Activated B cell treated with CpG ODN at 0.5 μM for 24 hours (primary cell): ENCODE results near the gene RPLP2. TPM values are rescaled to one million over a fixed set of nuclear protein-coding genes. Genes with fewer than 3 reads are reported as not detected.

Experiments
- ATAC-seq: fragments of 200-7000 bp; cut with Tn5 transposase; one replicate; pipeline ENCODE4 v1.10.0; 2021; ENCODE audit warnings: low read depth, mild to moderate bottlenecking, moderate library complexity
- CTCF ChIA-PET: fragments of 350-600 bp; sonication (Branson Sonifier 250); formaldehyde crosslinking; loops from one replicate; lab custom pipeline; 2021; ENCODE audit warnings: antibody characterized with exemption; lab: Charles Lee
- POLR2A ChIA-PET: fragments of 350-600 bp; sonication (Branson Sonifier 250); formaldehyde crosslinking; loops from one replicate; lab custom pipeline; 2021; ENCODE audit warnings: antibody characterized with exemption; lab: Charles Lee
- DNase-seq: peaks from one replicate; pipeline ENCODE4 v3.0.0; 2022
- H3K27ac Mint-ChIP-seq: one replicate; pipeline ENCODE4 v1.8.0; 2020; ENCODE audit warnings: mixed read lengths
- H3K27me3 Mint-ChIP-seq: one replicate; pipeline ENCODE4 v1.8.0; 2021; ENCODE audit warnings: mixed read lengths
- H3K36me3 Mint-ChIP-seq: one replicate; pipeline ENCODE4 v1.8.0; 2021; ENCODE audit warnings: low read depth, mixed read lengths
- H3K4me1 Mint-ChIP-seq: one replicate; pipeline ENCODE4 v1.8.0; 2021; ENCODE audit warnings: mixed read lengths
- H3K4me3 Mint-ChIP-seq: one replicate; pipeline ENCODE4 v1.8.0; 2020; ENCODE audit warnings: mild to moderate bottlenecking, mixed read lengths
- H3K9me3 Mint-ChIP-seq: one replicate; pipeline ENCODE4 v1.8.0; 2020; ENCODE audit warnings: mixed read lengths
- intact Hi-C: fragments of 100-400 bp; cut with micrococcal nuclease; formaldehyde crosslinking; loops from one replicate; pipeline ENCODE4 v1.15.1; 2024
- total RNA-seq: library from RNA; stranded (reverse); gene quantifications from 2 replicates; pipeline ENCODE4 v1.2.3, GENCODE V29; 2022
- TF ChIP-seq, protein P1 (sequence below): fragments of 200-600 bp; IDR thresholded peaks from one replicate; pipeline ENCODE4 v1.8.0; 2022; ENCODE audit warnings: antibody characterized with exemption, mild to moderate bottlenecking

Gene RPLP2
- total RNA-seq, 1 donor from 2014 or later = 4,124 TPM

DNA sequence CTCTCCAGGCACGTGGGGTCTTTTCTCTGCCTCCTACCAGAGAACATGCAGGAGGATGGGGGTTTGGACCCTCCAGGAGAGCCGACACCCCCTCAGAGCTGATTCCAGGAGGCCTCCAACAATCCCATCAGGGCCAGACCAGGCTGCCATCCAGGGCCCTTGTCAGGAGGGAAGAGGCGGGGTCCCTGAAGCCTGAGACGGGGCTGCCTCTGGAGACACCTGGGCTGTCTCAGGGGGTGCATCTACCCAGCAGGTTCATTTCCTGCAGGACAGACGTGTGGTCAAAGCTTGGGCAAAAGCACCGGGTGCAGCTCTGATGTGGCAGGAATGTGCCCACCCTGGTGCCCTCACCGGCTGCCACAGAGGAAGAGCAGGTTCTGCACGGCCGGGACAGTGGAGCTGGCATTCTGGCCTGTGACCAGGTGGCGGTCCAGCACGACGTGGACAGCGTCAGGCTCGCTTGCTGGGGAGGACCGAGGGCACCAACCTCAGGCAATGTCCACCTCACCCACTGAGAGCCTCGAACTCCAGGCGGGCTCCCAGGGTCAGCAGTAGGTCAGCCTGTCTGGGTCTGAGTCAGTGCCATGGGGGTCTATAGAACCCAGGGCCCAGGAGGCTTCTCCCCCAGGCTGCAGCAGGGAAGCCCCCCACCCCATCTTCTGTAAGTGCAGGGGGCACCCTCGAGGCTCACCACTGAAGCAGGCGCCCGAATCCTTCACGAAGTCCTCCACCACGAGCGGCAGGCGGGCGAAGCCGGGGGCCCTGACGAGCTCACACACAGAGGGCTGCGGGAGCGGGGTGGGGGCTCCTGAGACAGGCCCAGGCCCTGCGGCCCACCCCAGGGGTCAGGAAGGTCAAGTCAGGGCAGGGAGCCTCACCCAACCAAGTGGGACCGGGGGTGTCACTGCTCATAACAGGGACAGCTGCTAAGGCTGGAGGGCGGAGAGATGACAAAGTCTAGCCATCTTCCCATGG is 38.8 kb upstream of the RPLP2 start:
- no peak for DNase-seq
- H3K27me3 Mint-ChIP-seq = no peaks in the 10 kb centered on the region

DNA sequence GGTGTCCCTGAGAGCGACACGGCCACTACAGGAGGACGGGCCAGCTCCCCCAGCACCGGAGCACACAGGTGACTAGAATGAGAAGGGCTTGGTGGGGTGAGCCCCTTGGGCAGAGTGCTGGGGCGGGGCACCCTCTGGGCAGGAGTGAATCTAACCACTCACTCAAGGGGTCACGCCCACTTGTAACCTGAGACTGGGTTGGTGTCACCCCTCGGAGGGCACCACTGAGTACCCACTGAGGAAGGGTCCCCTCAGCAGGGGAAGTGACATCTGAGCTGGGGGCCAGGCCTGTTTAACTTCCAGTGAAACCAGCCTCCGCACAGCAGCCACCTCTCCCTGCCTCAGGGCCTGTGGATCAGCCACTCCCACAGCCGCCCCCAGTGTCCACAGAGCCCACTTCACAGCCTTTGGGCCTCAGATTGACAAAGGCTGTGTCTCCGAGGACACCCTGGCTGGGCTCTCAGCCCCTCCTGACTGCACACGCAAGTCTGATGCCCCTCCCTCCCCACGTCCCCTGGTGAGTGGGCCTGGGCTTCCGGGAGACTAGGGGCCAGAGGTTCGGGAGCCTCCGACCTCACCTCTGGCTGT is 38.1 kb upstream of the RPLP2 start:
- DNase-seq = no peak
- no peak for ATAC-seq
- POLR2A ChIA-PET = no interaction called here
- Mint-ChIP-seq H3K9me3 (no peaks in the 10 kb centered on the region), H3K27me3 (no peaks in the 10 kb centered on the region), H3K27ac (no peak overlapping the region), H3K36me3 (peaks cover 27% of the 10 kb centered on the region), H3K4me1 (peaks cover 11% of the 10 kb centered on the region), H3K4me3 (no peak overlapping the region)
- TF ChIP-seq, protein P1, sequence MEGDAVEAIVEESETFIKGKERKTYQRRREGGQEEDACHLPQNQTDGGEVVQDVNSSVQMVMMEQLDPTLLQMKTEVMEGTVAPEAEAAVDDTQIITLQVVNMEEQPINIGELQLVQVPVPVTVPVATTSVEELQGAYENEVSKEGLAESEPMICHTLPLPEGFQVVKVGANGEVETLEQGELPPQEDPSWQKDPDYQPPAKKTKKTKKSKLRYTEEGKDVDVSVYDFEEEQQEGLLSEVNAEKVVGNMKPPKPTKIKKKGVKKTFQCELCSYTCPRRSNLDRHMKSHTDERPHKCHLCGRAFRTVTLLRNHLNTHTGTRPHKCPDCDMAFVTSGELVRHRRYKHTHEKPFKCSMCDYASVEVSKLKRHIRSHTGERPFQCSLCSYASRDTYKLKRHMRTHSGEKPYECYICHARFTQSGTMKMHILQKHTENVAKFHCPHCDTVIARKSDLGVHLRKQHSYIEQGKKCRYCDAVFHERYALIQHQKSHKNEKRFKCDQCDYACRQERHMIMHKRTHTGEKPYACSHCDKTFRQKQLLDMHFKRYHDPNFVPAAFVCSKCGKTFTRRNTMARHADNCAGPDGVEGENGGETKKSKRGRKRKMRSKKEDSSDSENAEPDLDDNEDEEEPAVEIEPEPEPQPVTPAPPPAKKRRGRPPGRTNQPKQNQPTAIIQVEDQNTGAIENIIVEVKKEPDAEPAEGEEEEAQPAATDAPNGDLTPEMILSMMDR = no peak
- intact Hi-C loops = no loop called here
- CTCF ChIA-PET = no interaction called here

More for the DNA sequence above, 38.8 kb upstream of the RPLP2 start:
- Mint-ChIP-seq H3K9me3 (no peaks in the 10 kb centered on the region), H3K36me3 (peaks cover 32% of the 10 kb centered on the region), H3K4me1 (peaks cover 5% of the 10 kb centered on the region), H3K4me3 (no peak overlapping the region), H3K27ac (no peak overlapping the region)
- intact Hi-C loops = no loop called here
- ChIA-PET POLR2A (interaction anchor here (0.9 kb wide), 1 partner anchor 48 kb away, joined by 3 read pairs; the partner anchor contains the start of gene PNPLA2), CTCF (no interaction called here)
- TF ChIP-seq, protein P1 = no peak
- no peak for ATAC-seq

DNA sequence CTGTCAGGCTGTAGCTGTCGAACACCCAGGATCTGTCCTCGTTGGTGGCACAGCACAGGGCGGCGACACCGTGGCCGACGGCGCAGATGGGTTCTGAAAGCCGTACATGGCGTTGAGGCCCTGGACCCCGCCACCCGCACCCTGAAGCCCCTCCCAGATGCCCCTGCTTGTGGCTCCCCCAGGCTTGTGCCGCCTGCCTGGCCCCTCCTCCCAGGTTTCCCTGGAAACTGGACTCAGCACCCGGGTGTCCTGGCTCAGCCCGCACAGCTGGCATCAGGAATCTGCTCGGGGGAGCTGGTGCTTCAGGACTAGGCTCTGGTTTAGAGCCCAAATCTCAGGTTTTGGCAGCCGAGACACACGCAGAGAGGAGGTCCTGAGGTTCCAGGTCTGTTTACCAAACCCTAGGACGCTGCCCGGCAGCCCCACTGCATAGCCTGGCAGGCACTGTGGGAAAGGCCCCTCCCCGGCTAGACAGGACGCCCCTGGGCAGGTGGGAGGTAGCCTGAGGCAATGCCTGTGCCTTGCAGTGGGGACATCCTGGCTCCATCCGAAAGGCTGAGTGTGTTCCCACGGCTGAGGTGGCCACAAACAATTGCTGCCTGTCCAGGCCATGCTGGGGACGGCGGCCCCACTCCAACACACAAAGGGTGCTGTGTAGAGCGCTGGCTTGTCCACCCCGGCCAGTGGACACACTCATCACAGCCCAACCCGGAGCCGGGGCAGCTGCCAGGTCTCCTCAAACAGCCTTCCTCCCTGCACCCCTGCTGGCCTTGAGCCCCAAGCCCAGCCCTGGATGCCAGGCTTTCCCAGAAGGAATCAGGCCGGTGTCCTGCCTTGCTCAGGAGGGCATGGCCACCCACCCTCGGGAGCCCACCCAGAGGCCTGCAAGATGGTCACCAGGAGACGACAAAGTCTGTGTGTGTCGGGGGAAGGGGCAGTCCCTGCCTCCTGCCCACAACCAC is 37.1 kb upstream of the RPLP2 start:
- no peaks in the 10 kb centered on the region for H3K9me3 Mint-ChIP-seq
- H3K27me3 Mint-ChIP-seq = no peaks in the 10 kb centered on the region
- peaks cover 22% of the 10 kb centered on the region for H3K36me3 Mint-ChIP-seq
- no peak overlapping the region for H3K27ac Mint-ChIP-seq
- ATAC-seq = no peak
- DNase-seq = no peak
- H3K4me3 Mint-ChIP-seq = no peak overlapping the region
- ChIA-PET CTCF (no interaction called here), POLR2A (no interaction called here)
- H3K4me1 Mint-ChIP-seq = peaks cover 11% of the 10 kb centered on the region
- intact Hi-C loops = no loop called here
- TF ChIP-seq, protein P1 = no peak

DNA sequence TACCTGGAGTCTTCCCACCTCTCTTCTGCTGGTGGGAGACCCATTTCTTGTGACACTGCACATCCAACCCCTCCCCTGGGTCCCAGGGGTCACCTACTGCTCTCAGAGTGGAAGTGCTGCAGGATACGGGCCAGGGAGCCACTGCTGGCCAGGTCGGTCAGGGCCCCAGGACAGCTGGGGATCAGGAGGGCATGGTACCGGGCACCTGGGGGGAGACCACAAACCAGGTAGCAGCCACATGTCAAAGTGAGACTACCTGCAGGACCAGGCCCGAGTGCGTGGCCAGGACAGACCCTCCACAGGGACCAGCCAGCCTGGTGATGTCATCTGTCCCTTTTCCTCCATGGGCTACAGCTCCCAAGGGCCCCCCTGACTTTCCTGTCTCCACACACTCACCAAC is 36.3 kb upstream of the RPLP2 start:
- DNase-seq = no peak
- peaks cover 22% of the 10 kb centered on the region for H3K36me3 Mint-ChIP-seq
- no peaks in the 10 kb centered on the region for H3K27me3 Mint-ChIP-seq
- peaks cover 13% of the 10 kb centered on the region for H3K4me1 Mint-ChIP-seq
- no peak overlapping the region for H3K27ac Mint-ChIP-seq
- no peak for ATAC-seq
- CTCF ChIA-PET = no interaction called here
- POLR2A ChIA-PET = no interaction called here
- intact Hi-C loops = no loop called here
- TF ChIP-seq, protein P1 = no peak
- no peaks in the 10 kb centered on the region for H3K9me3 Mint-ChIP-seq
- H3K4me3 Mint-ChIP-seq = no peak overlapping the region
